HG03039 (cell line): ENCODE data around the gene ANKRD11.
"Not testable (repeated sequence)": the region's sequence is repeated elsewhere in the genome, so short reads cannot be mapped to it uniquely, and the experiment has no call there.

Experiments used
- ATAC-seq: cut with Tn5 transposase; IDR thresholded peaks from one replicate; pipeline ENCODE4 v1.9.1; 2021; ENCODE audit warnings: mild to moderate bottlenecking, moderate library complexity; ENCODE audit not compliant: unreplicated experiment

Gene ANKRD11

GRCh38 chr16:89334988-89335802, 155.2 kb downstream of the ANKRD11 start:
- ATAC-seq: no peak

- no peak for ATAC-seq
Observed at GRCh38 chr16:89334461-89334860, 155.9 kb downstream of the ANKRD11 start.

GRCh38 chr16:89334050-89334449, 156.3 kb downstream of the ANKRD11 start:
- ATAC-seq: no peak

GRCh38 chr16:89333401-89334001, 156.9 kb downstream of the ANKRD11 start:
- not testable (repeated sequence) for ATAC-seq

GRCh38 chr16:89332902-89333245, 157.5 kb downstream of the ANKRD11 start:
- no peak for ATAC-seq

- ATAC-seq: no peak
Observed at GRCh38 chr16:89332243-89332901, 158.0 kb downstream of the ANKRD11 start.

GRCh38 chr16:89331371-89332109, 158.8 kb downstream of the ANKRD11 start:
- no peak for ATAC-seq

- ATAC-seq: no peak
Observed at GRCh38 chr16:89330177-89330856, 160.0 kb downstream of the ANKRD11 start.

GRCh38 chr16:89329830-89330176, 160.6 kb downstream of the ANKRD11 start:
- not testable (repeated sequence) for ATAC-seq

- ATAC-seq: not testable (repeated sequence)
Observed at GRCh38 chr16:89328412-89329400, 161.7 kb downstream of the ANKRD11 start.

GRCh38 chr16:89326721-89327120, 163.6 kb downstream of the ANKRD11 start:
- no peak for ATAC-seq

- no peak for ATAC-seq
Observed at GRCh38 chr16:89325861-89326471, 164.4 kb downstream of the ANKRD11 start.

GRCh38 chr16:89324056-89325010, 166.0 kb downstream of the ANKRD11 start:
- peak; percentile 42 for ATAC-seq

GRCh38 chr16:89323120-89323960, 167.0 kb downstream of the ANKRD11 start:
- no peak for ATAC-seq

- ATAC-seq: no peak
Observed at GRCh38 chr16:89322321-89323119, 167.8 kb downstream of the ANKRD11 start.

- ATAC-seq: no peak
Observed at GRCh38 chr16:89320782-89321501, 169.4 kb downstream of the ANKRD11 start.
